A172 (cell line): Measurements from ENCODE around the gene MEIOSIN. TPM values are rescaled to one million over a fixed set of nuclear protein-coding genes. Genes with fewer than 3 reads are reported as not detected.
"Not testable (repeated sequence)": the region's sequence is repeated elsewhere in the genome, so short reads cannot be mapped to it uniquely, and the experiment has no call there.

Experiments used
- DNase-seq: peaks from one replicate; pipeline ENCODE4 v3.0.0-alpha.2; 2015; ENCODE audit warnings: low spot score
- total RNA-seq: library from RNA; depleted of rRNA; stranded (reverse); fragments of >200 nt; shearing (Covaris generic); gene quantifications from 2 replicates; pipeline ENCODE4 v1.2.3, GENCODE V29; 2014; rRNA removed

Gene MEIOSIN
- total RNA-seq, 1 experiment from 2014 or later, result not detected

- peak; percentile 48 for DNase-seq
Measured at GRCh38 chr19:45798995-45799517, 65.8 kb downstream of the MEIOSIN start.

- DNase-seq, result not testable (repeated sequence)
Measured at GRCh38 chr19:45799541-45799940, 66.3 kb downstream of the MEIOSIN start.

GRCh38 chr19:45800070-45800553 is 66.9 kb downstream of the MEIOSIN start:
- peak; percentile 58 for DNase-seq

GRCh38 chr19:45801603-45802175 is 68.5 kb downstream of the MEIOSIN start:
- no peak for DNase-seq

GRCh38 chr19:45804140-45804958 is 71.1 kb downstream of the MEIOSIN start:
- DNase-seq, result no peak

- DNase-seq, result no peak
Measured at GRCh38 chr19:45804959-45805230, 71.7 kb downstream of the MEIOSIN start.

- DNase-seq, result no peak
Measured at GRCh38 chr19:45805719-45806118, 72.5 kb downstream of the MEIOSIN start.

GRCh38 chr19:45809643-45810159 is 76.5 kb downstream of the MEIOSIN start:
- DNase-seq, result peak; percentile 72

- no peak for DNase-seq
Measured at GRCh38 chr19:45812297-45812696, 79.1 kb downstream of the MEIOSIN start.

Other genes with a start within 250 kb of the MEIOSIN start
- gene RTN2, start 236.4 kb upstream of the MEIOSIN start, total RNA-seq, result 3.4 and 7.7 TPM in 2 replicates
- gene PPM1N, start 235.0 kb upstream of the MEIOSIN start, total RNA-seq, result 0.31 and 3.6 TPM in 2 replicates
- 54.7 and 64.6 TPM in 2 replicates for gene VASP, start 226.0 kb upstream of the MEIOSIN start, total RNA-seq
- gene OPA3, start 148.6 kb upstream of the MEIOSIN start, total RNA-seq, result 4.0 and 8.6 TPM in 2 replicates
- gene GPR4, start 131.2 kb upstream of the MEIOSIN start, total RNA-seq, result not detected in 2 replicates
- 4.2 and 4.4 TPM in 2 replicates for gene EML2, start 94.0 kb upstream of the MEIOSIN start, total RNA-seq
- gene GIPR, start 65.2 kb upstream of the MEIOSIN start, total RNA-seq, result 0.10 and 0.72 TPM in 2 replicates
- gene SNRPD2, start 41.5 kb upstream of the MEIOSIN start, total RNA-seq, result 260 and 319 TPM in 2 replicates
- gene QPCTL, start 40.8 kb upstream of the MEIOSIN start, total RNA-seq, result 5.1 and 8.2 TPM in 2 replicates
- gene FBXO46, start 2.5 kb upstream of the MEIOSIN start, total RNA-seq, result 2.4 and 3.0 TPM in 2 replicates
- 9.5 and 14.5 TPM in 2 replicates for gene SIX5, start 35.8 kb downstream of the MEIOSIN start, total RNA-seq
- 25.1 and 30.5 TPM in 2 replicates for gene DMPK, start 49.1 kb downstream of the MEIOSIN start, total RNA-seq
- 14.8 and 27.0 TPM in 2 replicates for gene DMWD, start 59.4 kb downstream of the MEIOSIN start, total RNA-seq
- gene RSPH6A, start 81.9 kb downstream of the MEIOSIN start, total RNA-seq, result not detected in 2 replicates
- 18.6 and 25.5 TPM in 2 replicates for gene SYMPK, start 129.7 kb downstream of the MEIOSIN start, total RNA-seq
- gene FOXA3, start 130.9 kb downstream of the MEIOSIN start, total RNA-seq, result not detected in 2 replicates
- gene IRF2BP1, start 152.7 kb downstream of the MEIOSIN start, total RNA-seq, result 16.2 and 24.6 TPM in 2 replicates
- gene MYPOP, start 169.2 kb downstream of the MEIOSIN start, total RNA-seq, result 0.48 and 1.1 TPM in 2 replicates
- not detected in 2 replicates for gene NANOS2, start 181.3 kb downstream of the MEIOSIN start, total RNA-seq
- 0.17 and 0.53 TPM in 2 replicates for gene NOVA2, start 240.4 kb downstream of the MEIOSIN start, total RNA-seq